Dermis microvascular lymphatic vessel endothelial cell (primary cell): ENCODE data around the gene SLC17A9. TPM values are rescaled to one million over a fixed set of nuclear protein-coding genes. Genes with fewer than 3 reads are reported as not detected.

ENCODE experiments used
- DNase-seq, 2 donors: peaks; one replicate each; pipeline versions ENCODE4 v3.0.0 to v3.0.0-alpha.2; 2010; ENCODE audit warnings: low read depth in 2 of 2
- total RNA-seq: library from RNA; depleted of rRNA; stranded (reverse); fragments of >200 nt; gene quantifications from 2 replicates; pipeline ENCODE4 v1.2.1, GENCODE V29; 2014

SLC17A9 gene
- total RNA-seq, 1 donor from 2014 or later: 5.4 TPM

GRCh38 chr20:62980970-62981369 is 28.5 kb downstream of the SLC17A9 start:
- DNase-seq: no peak

DNA sequence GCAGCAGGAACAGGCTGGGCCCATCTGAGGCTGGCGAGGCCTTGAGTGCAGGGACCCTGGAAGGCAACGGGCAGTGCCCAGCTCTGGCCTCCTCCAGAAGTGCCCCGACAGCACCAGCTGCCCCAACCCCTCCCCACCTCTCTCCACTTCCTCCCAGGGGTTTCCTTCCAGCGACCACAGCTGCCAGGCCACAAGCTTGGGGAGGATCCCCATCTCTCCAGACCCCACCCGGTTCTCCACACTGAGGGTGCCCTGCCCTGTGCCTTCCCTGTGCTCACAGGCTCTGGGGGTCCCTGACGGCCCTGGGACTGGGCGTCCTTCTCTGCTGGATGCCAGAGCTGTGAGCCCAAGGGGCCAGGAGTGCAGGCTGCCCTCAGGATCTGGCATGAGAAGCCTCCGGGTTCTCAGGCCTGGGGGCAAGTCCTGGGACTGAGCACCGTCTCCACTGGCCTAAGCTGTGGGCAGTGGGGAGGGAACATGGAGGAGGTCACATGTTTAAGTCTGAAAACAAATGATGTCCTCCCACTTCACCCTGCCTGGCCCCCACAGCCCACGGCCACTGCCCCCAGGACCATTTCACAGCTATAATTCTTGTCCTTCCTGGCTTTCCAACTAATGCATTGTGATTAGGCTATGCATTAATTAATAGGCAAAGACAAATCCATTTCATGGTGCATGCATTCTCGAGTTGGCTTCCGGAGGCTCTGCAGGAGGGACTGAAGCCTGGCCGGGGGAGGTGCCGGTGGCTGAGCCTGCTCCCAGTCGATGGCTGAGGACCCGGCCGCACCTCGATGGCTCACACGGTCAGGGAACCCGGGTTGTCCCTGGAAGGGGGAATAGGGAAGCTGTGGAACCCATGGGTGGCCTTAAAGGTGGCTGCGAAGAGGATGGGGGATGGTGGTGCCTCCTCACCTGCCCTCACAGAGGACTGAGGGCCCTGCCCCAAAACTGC is 29.9 kb downstream of the SLC17A9 start:
- no peak for DNase-seq

- no peak for DNase-seq
Observed at GRCh38 chr20:62983210-62983609, 30.7 kb downstream of the SLC17A9 start.

GRCh38 chr20:62984666-62985443 is 32.3 kb downstream of the SLC17A9 start:
- no peak for DNase-seq

DNA sequence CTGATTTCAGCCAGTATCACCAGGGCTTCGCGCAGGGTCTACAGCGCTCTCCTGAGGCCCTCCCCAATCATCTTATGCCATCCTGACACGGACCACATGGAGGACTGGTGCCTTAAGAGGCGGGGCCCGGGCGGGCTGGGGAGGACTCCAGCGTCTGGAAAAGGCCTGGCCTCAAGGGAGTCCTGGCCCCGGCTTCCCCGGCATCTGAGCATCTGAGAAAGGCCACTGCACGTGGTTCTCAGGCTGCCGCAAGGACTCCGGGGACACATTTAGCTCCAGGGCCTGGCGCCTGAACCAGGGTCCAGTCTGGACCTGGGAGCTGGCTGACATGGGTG is 32.9 kb downstream of the SLC17A9 start:
- no peak for DNase-seq

- DNase-seq: no peak
Observed at GRCh38 chr20:62986257-62986800, 33.8 kb downstream of the SLC17A9 start.

DNA sequence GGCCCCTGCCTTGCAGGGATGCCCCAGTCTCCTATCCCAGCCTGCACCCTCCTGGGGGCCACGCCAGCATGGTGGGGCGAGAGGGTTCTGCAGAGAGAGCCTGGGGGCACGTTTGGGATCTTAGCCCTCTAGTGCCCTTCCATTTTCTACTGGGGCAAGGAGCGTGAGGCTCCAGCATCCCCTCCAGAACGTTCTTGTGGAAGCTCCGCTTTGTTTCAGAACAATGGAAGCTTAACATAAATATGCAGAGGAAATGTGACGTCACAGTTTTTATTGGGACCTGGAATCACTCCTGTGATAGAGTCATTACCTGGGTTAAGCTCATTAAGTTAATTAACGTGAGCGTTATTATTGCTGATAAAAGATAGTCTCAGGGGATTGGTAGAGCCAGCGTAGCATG is 34.6 kb downstream of the SLC17A9 start:
- no peak for DNase-seq

- DNase-seq: no peak
Observed at GRCh38 chr20:62989201-62989601, 36.7 kb downstream of the SLC17A9 start.

DNA sequence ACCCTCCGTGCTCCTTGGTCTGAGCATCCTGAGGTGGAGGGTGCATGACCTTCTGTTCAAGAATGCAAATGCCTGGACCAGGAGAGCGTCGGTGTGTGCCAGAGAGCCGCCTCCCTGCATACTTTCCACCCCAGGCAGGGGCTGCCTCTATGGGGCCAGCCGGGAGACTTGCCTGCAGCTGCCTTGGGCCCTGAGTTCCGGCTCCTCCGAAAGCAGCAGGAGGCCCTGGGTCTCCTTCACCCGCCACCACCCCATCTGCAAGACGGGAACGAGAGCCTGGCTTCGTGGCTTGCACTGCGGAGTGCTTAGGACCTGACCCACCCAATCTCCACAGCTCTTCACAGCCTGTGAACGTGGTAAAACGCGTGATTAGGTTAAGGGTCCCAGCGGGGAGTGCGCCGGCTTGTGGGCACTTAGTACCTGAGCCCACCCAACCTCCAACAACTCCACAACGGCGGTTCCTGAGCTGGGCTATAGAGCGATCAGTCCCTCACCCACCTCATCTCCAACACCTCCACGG is 37.9 kb downstream of the SLC17A9 start:
- no peak for DNase-seq

GRCh38 chr20:62991196-62991807 is 38.8 kb downstream of the SLC17A9 start:
- DNase-seq: no peak

- no peak for DNase-seq
Observed at GRCh38 chr20:62991863-62992262, 39.4 kb downstream of the SLC17A9 start.

- no peak for DNase-seq
Observed at GRCh38 chr20:62993856-62994494, 41.5 kb downstream of the SLC17A9 start.

- no peak for DNase-seq
Observed at GRCh38 chr20:62994869-62995281, 42.4 kb downstream of the SLC17A9 start.

DNA sequence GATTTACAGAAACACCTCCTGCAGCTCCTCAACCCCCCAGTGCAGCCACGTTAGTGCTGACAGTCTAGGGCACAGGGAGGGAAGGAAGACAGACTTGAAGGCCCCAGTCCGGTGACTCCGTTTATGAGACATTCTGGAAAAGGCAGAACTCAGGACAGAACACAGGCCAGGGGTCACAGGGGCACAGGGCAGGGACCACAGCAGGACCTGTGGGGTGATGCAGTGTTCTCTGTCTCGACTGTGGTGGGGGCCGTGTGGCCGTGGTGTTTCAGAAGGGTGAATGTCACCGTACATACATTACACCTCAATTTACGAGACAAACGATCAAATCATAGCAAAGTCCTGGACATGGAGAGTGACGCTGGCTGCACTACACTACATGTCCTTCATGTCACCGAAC is 43.0 kb downstream of the SLC17A9 start:
- DNase-seq: no peak

DNA sequence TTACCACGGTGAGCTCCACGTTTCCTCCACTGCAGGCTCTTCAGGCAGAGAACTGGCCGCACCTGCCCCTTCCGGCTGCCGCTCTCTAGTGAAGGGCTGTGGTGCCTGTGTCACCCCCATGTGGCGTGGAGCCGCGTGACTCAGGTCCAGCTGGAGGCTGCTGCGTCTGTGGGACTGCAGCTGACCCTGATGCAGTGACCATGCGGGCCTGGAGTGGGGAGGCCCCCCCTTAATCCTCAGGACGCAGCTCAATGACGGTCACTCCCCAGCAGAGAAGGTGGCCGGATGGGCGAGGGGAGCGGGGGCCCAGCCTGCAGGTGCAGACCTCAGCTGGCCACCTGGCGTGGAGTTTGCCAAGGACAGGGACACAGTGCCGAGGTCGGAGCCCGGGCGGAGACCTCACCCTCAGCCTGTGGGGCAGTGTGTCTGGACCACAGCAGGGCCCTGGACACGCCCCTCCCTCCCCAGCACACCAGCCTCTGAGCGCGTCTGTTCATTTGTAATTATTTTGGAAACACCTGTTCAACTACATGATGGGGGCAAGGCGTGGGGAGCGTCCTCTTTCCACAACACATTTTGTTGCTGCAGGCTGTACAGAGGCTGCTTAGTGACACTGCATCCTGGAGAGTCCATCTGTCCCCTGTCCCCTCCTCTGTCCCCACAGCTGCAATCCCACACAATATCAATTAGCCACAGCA is 43.5 kb downstream of the SLC17A9 start:
- DNase-seq: no peak

DNA sequence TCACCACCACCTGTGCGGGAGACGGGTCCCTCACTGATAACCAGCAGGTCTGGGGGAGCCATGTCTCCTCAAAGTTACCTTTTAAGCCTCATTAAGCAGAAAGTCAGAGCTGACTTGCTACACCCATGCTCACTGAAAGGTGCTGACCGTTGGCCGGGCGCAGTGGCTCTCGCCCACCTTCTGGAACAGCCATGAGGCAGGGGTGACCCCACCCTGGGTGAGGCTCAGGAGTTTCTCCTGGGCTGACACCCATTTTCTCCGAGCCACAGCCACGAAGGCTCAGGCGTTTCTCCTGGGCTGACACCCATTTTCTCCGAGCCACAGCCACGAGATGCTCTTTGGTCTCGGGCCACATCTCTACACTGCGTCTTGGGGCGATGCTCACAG is 44.1 kb downstream of the SLC17A9 start:
- DNase-seq: no peak

DNA sequence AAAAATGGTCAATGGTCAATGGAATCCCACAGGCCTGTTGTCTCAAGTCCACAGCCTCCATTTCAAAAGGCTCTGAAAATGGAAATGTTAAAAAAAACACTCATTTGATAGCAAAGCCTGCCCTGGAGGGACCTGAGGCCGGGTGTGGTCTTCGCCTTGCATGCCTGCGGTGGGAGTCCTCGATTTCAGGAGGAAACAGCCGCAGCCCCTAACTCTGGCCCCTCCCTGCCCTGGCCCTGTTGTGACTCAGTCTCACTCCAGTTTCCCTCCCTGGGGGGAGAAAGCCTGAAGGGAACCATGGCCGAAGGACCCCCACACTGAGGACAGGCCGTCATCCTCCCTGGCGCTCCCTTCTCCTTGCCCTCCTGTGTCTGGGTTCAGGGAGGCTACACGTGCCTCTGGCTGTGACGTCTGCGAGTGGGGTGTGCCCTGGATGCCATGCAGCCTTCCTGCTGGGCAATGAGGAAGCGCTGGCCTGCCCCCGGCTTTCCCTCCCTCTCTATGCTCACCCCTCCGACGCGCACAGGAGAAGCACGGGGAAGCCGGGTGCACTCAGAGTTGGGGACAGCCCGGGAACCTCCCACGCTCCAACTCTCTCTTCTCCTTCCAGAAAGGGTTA is 45.0 kb downstream of the SLC17A9 start:
- no peak for DNase-seq

- no peak for DNase-seq
Observed at GRCh38 chr20:62998449-62998848, 45.9 kb downstream of the SLC17A9 start.

GRCh38 chr20:62999580-62999979 is 47.1 kb downstream of the SLC17A9 start:
- no peak for DNase-seq

DNA sequence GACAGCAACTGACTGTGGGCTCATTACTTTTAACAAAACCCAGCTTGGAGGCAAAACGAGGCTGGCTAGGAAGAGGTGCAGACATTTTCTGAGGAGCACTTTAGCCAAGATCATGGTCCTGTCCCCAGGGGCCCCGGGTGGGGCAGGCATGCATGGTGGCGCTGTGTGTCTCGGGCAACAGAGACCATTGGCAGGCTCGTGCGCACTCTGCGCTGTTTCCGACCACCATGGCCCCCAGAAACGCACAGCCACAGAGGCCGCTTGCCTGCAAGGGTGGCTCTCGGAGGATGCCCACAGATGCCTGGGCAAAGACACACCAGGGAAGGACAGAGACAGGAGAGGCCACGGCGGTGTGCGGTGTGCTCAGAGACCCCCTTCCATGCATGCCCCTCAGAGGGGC is 47.5 kb downstream of the SLC17A9 start:
- DNase-seq: no peak
